Ramos (cell line): ENCODE results near the gene NPAT.
"Not testable (repeated sequence)": the region's sequence is repeated elsewhere in the genome, so short reads cannot be mapped to it uniquely, and the experiment has no call there.

Source experiments
- in situ Hi-C: fragments of 300-500 bp; cut with MboI; formaldehyde crosslinking; loops from one replicate; pipeline ENCODE4 v1.14.3; 2022; ENCODE audit warnings: low sequenced_read_pairs; ENCODE audit not compliant: unreplicated experiment

NPAT gene

GRCh38 chr11:108162878-108163277 is 59.6 kb downstream of the NPAT start:
- in situ Hi-C loops, result not testable (repeated sequence)

- in situ Hi-C loops, result no loop called here
Observed at GRCh38 chr11:108160970-108161566, 61.4 kb downstream of the NPAT start.

GRCh38 chr11:108154591-108154990 is 67.8 kb downstream of the NPAT start:
- in situ Hi-C loops, result no loop called here

GRCh38 chr11:108148556-108148955 is 73.9 kb downstream of the NPAT start:
- in situ Hi-C loops, result no loop called here

- in situ Hi-C loops, result no loop called here
Observed at GRCh38 chr11:108147150-108147549, 75.3 kb downstream of the NPAT start.

GRCh38 chr11:108144615-108145014 is 77.8 kb downstream of the NPAT start:
- in situ Hi-C loops, result no loop called here

GRCh38 chr11:108142304-108142703 is 80.1 kb downstream of the NPAT start:
- in situ Hi-C loops, result no loop called here

- in situ Hi-C loops, result no loop called here
Observed at GRCh38 chr11:108137212-108137611, 85.2 kb downstream of the NPAT start.

- in situ Hi-C loops, result no loop called here
Observed at GRCh38 chr11:108135845-108136544, 86.4 kb downstream of the NPAT start.

- in situ Hi-C loops, result not testable (repeated sequence)
Observed at GRCh38 chr11:108132993-108133538, 89.4 kb downstream of the NPAT start.

GRCh38 chr11:108131993-108132392 is 90.4 kb downstream of the NPAT start:
- in situ Hi-C loops, result no loop called here

GRCh38 chr11:108128772-108129171 is 93.7 kb downstream of the NPAT start:
- in situ Hi-C loops, result loop anchor here (10.0 kb wide), 1 partner anchor 516 kb away; no protein-coding TSS in a partner anchor

- in situ Hi-C loops, result loop anchor here (10.0 kb wide), 1 partner anchor 520 kb away; no protein-coding TSS in a partner anchor
Observed at GRCh38 chr11:108125096-108125495, 97.3 kb downstream of the NPAT start.

GRCh38 chr11:108122166-108122628 is 100.2 kb downstream of the NPAT start:
- in situ Hi-C loops, result loop anchor here (10.0 kb wide), 1 partner anchor 523 kb away; no protein-coding TSS in a partner anchor

GRCh38 chr11:108121274-108122155 is 100.9 kb downstream of the NPAT start, which contains the start of gene ACAT1:
Gene ACAT1 (plus strand): TSS chr11:108121567. CDS start chr11:108121607, 40 bp downstream.
- in situ Hi-C loops, result loop anchor here (10.0 kb wide), 1 partner anchor 523 kb away; no protein-coding TSS in a partner anchor

- in situ Hi-C loops, result loop anchor here (10.0 kb wide), 1 partner anchor 524 kb away; no protein-coding TSS in a partner anchor
Observed at GRCh38 chr11:108120936-108121273, 101.5 kb downstream of the NPAT start.

GRCh38 chr11:108117746-108118371 is 104.6 kb downstream of the NPAT start:
- in situ Hi-C loops, result no loop called here

- in situ Hi-C loops, result no loop called here
Observed at GRCh38 chr11:108115500-108116140, 106.8 kb downstream of the NPAT start.

GRCh38 chr11:108112057-108112456 is 110.4 kb downstream of the NPAT start:
- in situ Hi-C loops, result no loop called here
